Mesendoderm (in vitro differentiated cells): ENCODE data around the gene BTBD3.

Experiments
- DNase-seq: peaks from one replicate; pipeline ENCODE4 v3.0.0; 2013
- H2AK5ac ChIP-seq: 2 replicates; pipeline ENCODE4 v1.6.1; 2013; ENCODE audit warnings: low read length, inconsistent platforms
- H2BK120ac ChIP-seq: 2 replicates; pipeline ENCODE4 v1.6.1; 2013; ENCODE audit warnings: low read depth, mild to moderate bottlenecking, low read length, moderate library complexity, mixed read lengths
- H2BK15ac ChIP-seq: replicated peaks from 2 replicates; pipeline ENCODE4 v1.6.1; 2013; ENCODE audit warnings: low read depth, mild to moderate bottlenecking, moderate library complexity
- H2BK5ac ChIP-seq: 2 replicates; pipeline ENCODE4 v1.6.1; 2013; ENCODE audit warnings: low read length, inconsistent platforms
- H3K18ac ChIP-seq: 2 replicates; pipeline ENCODE4 v1.6.1; 2013; ENCODE audit warnings: mild to moderate bottlenecking, low read length, mixed read lengths
- H3K23ac ChIP-seq: one replicate; pipeline ENCODE4 v1.6.1; 2013; ENCODE audit warnings: low read length
- H3K27ac ChIP-seq: 2 replicates; pipeline ENCODE4 v1.5.1; 2013; ENCODE audit warnings: low read depth, mild to moderate bottlenecking, inconsistent platforms, low read length, moderate library complexity
- H3K27me3 ChIP-seq: 2 replicates; pipeline ENCODE4 v1.6.1; 2013; ENCODE audit warnings: low read length, control low read depth, mild to moderate bottlenecking, inconsistent platforms; ENCODE audit not compliant: insufficient read depth, poor library complexity
- H3K36me3 ChIP-seq: 2 replicates; pipeline ENCODE4 v1.6.1; 2013; ENCODE audit warnings: low read length, inconsistent platforms; ENCODE audit not compliant: control insufficient read depth, insufficient read depth
- H3K4ac ChIP-seq: one replicate; pipeline ENCODE4 v1.6.1; 2013; ENCODE audit warnings: low read depth, mild to moderate bottlenecking, low read length, moderate library complexity
- H3K4me1 ChIP-seq: 2 replicates; pipeline ENCODE4 v1.6.1; 2013; ENCODE audit warnings: low read depth, low read length, inconsistent platforms; ENCODE audit not compliant: control insufficient read depth
- H3K4me2 ChIP-seq: 2 replicates; pipeline ENCODE4 v1.6.1; 2013; ENCODE audit warnings: low read length
- H3K4me3 ChIP-seq: 2 replicates; pipeline ENCODE4 v1.5.1; 2013; ENCODE audit warnings: mild to moderate bottlenecking, low read length
- H3K56ac ChIP-seq: one replicate; pipeline ENCODE4 v1.6.1; 2013; ENCODE audit warnings: low read length
- H3K79me1 ChIP-seq: 2 replicates; pipeline ENCODE4 v1.6.1; 2013; ENCODE audit warnings: low read length, inconsistent platforms
- H3K79me2 ChIP-seq: 2 replicates; pipeline ENCODE4 v1.6.1; 2013; ENCODE audit warnings: mild to moderate bottlenecking, low read length; ENCODE audit not compliant: control insufficient read depth, insufficient read depth
- H3K9ac ChIP-seq: 2 replicates; pipeline ENCODE4 v1.6.1; 2013; ENCODE audit warnings: low read length, inconsistent platforms
- H4K5ac ChIP-seq: one replicate; pipeline ENCODE4 v1.6.1; 2013; ENCODE audit warnings: low read length
- H4K8ac ChIP-seq: one replicate; pipeline ENCODE4 v1.6.1; 2013; ENCODE audit warnings: low read depth, mild to moderate bottlenecking, control low read depth, low read length, moderate library complexity
- WGBS: extraction: QIAGEN DNeasy Blood & Tissue Kit; methylation state at CpG from one replicate; pipeline ENCODE4 v1.1.7; 2013; ENCODE audit warnings: low lambda C conversion rate, missing lambda C conversion rate; ENCODE audit not compliant: insufficient coverage; ENCODE audit errors: extremely low coverage; 5-methylcytosine and 5-hydroxymethylcytosine counted together

BTBD3 gene

DNA sequence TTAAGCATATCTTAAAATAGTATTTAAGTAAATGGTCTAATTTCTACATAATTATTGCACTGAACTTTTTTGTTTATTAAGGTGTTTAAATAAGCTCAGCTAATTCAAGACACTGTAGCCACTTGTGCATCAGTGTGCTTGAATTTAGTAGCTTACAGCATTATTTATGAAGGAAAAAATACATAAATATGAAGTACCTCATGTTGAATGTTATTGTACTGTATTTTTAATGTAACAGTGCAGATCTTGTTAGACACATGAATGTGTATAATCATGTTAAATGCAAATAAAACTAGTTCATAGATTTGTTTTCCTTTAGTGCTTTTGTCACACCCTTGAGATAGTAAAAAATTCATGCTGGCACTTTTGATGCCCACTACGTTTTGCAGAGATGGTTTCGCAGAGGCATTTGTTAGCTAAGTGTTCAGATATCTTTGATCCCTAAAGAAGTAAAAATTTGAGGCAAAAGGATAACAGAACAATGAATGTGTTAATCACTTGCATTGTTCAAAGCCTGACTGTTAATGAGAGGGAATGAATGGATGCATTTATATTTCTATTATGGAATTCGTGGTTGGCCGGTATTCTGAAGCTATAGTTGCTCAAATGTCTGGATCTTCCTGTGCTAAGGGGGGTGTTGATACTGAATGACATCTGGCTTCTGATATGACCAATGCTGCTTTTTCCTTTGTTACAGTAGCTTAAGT is 8.8 kb downstream of the BTBD3 start:
- no peak overlapping the region for H3K27ac ChIP-seq
- H3K79me1 ChIP-seq: peaks cover 1% of the 10 kb centered on the region
- H3K23ac ChIP-seq: no peak overlapping the region
- H3K4me1 ChIP-seq: no peaks in the 10 kb centered on the region
- H4K8ac ChIP-seq: no peak overlapping the region
- H3K36me3 ChIP-seq: peaks cover 3% of the 10 kb centered on the region
- DNase-seq: no peak
- H3K9ac ChIP-seq: no peak overlapping the region
- H2AK5ac ChIP-seq: no peak overlapping the region
- no peak overlapping the region for H2BK15ac ChIP-seq
- H3K18ac ChIP-seq: no peak overlapping the region
- H4K5ac ChIP-seq: no peak overlapping the region
- H2BK5ac ChIP-seq: no peak overlapping the region
- no peaks in the 10 kb centered on the region for H3K27me3 ChIP-seq
- no peak overlapping the region for H3K4ac ChIP-seq
- no peak overlapping the region for H3K4me2 ChIP-seq
- no CpG with 5 or more reads among the region's 4 CpGs for WGBS
- H2BK120ac ChIP-seq: no peak overlapping the region
- H3K79me2 ChIP-seq: no peaks in the 10 kb centered on the region
- H3K56ac ChIP-seq: no peak overlapping the region
- H3K4me3 ChIP-seq: no peak overlapping the region

DNA sequence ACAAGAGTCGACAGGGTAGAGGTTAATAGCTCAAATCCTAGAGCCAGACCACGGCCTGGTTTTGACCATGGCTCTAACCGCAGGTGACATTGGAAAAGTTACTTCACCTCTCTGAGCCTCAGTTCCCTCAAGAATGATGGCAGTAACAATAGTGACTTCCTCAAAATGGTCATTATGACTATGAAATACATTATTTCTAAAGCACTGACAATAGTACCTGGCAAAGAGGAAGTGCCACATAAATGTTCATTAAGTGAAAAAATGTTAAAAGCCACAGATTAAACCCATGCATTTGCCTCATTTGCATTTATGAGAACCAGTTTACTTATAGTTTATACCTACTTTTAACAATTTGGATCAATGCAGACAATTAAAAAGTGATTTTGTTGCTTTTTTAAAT is 12.3 kb downstream of the BTBD3 start:
- WGBS: no CpG with 5 or more reads among the region's 3 CpGs
- no peak overlapping the region for H3K4me2 ChIP-seq
- no peak overlapping the region for H2BK120ac ChIP-seq

DNA sequence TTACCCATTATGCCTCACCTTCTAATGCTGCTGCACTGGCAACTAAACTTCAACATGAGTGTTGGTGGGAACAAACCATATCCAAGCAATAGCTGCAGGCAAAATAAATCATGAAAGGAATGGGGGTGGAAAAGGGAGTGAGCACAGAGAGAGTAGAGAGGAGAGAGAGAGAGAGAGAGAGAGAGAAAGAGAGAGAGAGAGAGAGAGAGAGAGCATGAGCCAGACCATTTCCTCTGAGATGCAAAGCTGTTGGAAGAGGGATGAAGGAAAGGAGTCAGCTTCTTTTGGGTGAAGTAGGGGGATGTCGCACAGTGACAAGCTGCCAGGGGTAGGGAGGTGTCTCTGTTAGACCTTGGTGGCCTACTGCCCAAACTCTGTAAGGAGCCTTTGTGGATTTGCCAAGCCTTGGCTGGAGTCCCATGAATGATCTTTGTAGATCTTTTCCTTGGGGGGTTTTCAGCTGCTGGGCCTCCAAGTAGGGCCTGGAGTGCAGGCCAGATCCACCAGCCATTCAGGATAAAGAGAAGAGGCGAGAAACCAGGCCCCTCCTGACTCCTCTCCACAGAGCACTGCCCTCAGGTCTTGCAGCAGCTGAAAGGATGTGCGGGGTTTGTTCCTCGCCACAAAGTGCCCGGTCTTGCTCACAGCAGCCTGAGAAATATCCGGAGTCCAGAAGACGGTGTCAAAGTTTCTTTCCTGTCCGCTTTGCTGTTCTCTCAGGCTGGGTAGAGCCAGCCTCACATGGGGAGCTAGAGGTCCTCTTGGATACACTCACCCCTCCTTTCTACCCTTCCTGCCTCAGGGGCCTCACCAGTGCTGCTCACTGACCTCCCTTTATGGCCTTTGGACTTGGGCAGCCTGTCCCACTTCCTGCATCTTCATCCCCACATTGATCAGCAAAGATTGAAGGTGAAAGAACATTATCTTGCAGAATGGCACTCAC is 17.8 kb downstream of the BTBD3 start:
- no peak for DNase-seq
- Histone ChIP-seq H4K5ac (no peak overlapping the region), H3K27me3 (no peaks in the 10 kb centered on the region), H3K4me3 (no peak overlapping the region), H3K56ac (no peak overlapping the region), H2BK15ac (no peak overlapping the region), H3K27ac (no peak overlapping the region), H3K4ac (no peak overlapping the region), H3K23ac (no peak overlapping the region), H2BK5ac (no peak overlapping the region), H4K8ac (no peak overlapping the region), H2BK120ac (no peak overlapping the region), H3K9ac (no peak overlapping the region), H3K4me2 (no peak overlapping the region), H3K36me3 (no peaks in the 10 kb centered on the region), H3K4me1 (no peaks in the 10 kb centered on the region), H3K18ac (no peak overlapping the region), H3K79me1 (no peaks in the 10 kb centered on the region), H2AK5ac (no peak overlapping the region), H3K79me2 (no peaks in the 10 kb centered on the region)
- WGBS: no CpG with 5 or more reads among the region's 8 CpGs

More for the DNA sequence above, 12.3 kb downstream of the BTBD3 start:
- no peaks in the 10 kb centered on the region for H3K27me3 ChIP-seq
- no peak overlapping the region for H4K5ac ChIP-seq
- H3K4me1 ChIP-seq: no peaks in the 10 kb centered on the region
- no peak overlapping the region for H4K8ac ChIP-seq
- H3K27ac ChIP-seq: no peak overlapping the region
- H2BK15ac ChIP-seq: no peak overlapping the region
- no peak overlapping the region for H3K23ac ChIP-seq
- no peak overlapping the region for H2AK5ac ChIP-seq
- DNase-seq: no peak
- no peaks in the 10 kb centered on the region for H3K79me1 ChIP-seq
- H3K79me2 ChIP-seq: no peaks in the 10 kb centered on the region
- no peak overlapping the region for H3K18ac ChIP-seq
- no peak overlapping the region for H2BK5ac ChIP-seq
- no peak overlapping the region for H3K4me3 ChIP-seq
- H3K9ac ChIP-seq: no peak overlapping the region
- H3K36me3 ChIP-seq: no peaks in the 10 kb centered on the region
- H3K4ac ChIP-seq: no peak overlapping the region
- no peak overlapping the region for H3K56ac ChIP-seq

DNA sequence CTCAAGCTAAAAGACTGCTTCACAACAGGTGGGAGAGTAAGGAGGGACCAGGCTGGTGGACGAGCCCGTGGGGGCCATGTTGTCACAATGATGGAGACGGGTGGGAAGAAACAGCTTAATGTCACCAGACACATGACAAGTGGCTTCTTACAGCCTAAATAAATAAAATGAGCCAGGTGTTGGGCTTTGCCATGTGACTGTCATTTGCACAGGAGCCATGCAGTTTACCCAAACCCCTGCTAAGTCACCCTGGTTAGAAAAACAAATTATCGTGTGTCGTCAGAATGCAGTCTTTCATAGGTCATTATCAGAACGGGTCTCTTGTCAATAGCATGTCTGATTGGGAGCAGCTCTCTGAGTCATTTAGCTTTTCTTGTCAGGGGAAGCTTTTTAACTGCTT is 18.5 kb downstream of the BTBD3 start:
- H3K9ac ChIP-seq: no peak overlapping the region
- H3K4me3 ChIP-seq: no peak overlapping the region
- H3K79me1 ChIP-seq: no peaks in the 10 kb centered on the region
- no peak overlapping the region for H3K23ac ChIP-seq
- no peak overlapping the region for H4K8ac ChIP-seq
- no peak overlapping the region for H3K18ac ChIP-seq
- H2AK5ac ChIP-seq: no peak overlapping the region
- no peaks in the 10 kb centered on the region for H3K79me2 ChIP-seq
- no peak overlapping the region for H3K4me2 ChIP-seq
- no peak overlapping the region for H3K56ac ChIP-seq
- H2BK15ac ChIP-seq: no peak overlapping the region
- WGBS: no CpG with 5 or more reads among the region's 6 CpGs
- H4K5ac ChIP-seq: no peak overlapping the region
- no peaks in the 10 kb centered on the region for H3K4me1 ChIP-seq
- no peak overlapping the region for H3K27ac ChIP-seq
- H3K4ac ChIP-seq: no peak overlapping the region
- peak; percentile 15 for DNase-seq
- no peak overlapping the region for H2BK120ac ChIP-seq
- no peak overlapping the region for H2BK5ac ChIP-seq
- no peaks in the 10 kb centered on the region for H3K36me3 ChIP-seq
- no peaks in the 10 kb centered on the region for H3K27me3 ChIP-seq

DNA sequence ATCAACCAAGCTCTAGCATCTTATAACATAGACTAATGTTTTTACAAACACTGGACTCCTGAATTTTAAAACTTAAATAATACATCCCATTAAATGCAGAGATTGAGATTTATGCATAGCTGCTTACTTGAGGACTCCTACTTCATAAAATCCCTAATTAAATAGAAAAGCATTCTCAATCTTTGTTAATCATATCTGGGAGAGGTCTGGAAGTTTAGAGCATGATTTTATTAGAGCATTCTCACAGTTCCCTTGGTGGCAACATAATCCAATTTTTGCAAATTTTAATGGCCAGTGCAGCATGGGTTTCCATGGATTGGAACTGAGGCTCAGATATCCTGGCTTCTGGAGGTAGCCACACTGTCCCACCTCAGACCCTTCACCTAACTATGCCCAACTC is 19.5 kb downstream of the BTBD3 start:
- no peak for DNase-seq
- no peak overlapping the region for H2BK120ac ChIP-seq
- H3K79me1 ChIP-seq: no peaks in the 10 kb centered on the region
- no peak overlapping the region for H3K18ac ChIP-seq
- H4K8ac ChIP-seq: no peak overlapping the region
- H3K56ac ChIP-seq: no peak overlapping the region
- H2AK5ac ChIP-seq: no peak overlapping the region
- H3K4ac ChIP-seq: no peak overlapping the region
- no peak overlapping the region for H2BK15ac ChIP-seq
- no peaks in the 10 kb centered on the region for H3K36me3 ChIP-seq
- no peak overlapping the region for H3K9ac ChIP-seq
- H3K4me1 ChIP-seq: no peaks in the 10 kb centered on the region
- no peaks in the 10 kb centered on the region for H3K79me2 ChIP-seq
- no peak overlapping the region for H3K27ac ChIP-seq
- H3K4me3 ChIP-seq: no peak overlapping the region
- no peak overlapping the region for H2BK5ac ChIP-seq
- H3K27me3 ChIP-seq: no peaks in the 10 kb centered on the region
- H4K5ac ChIP-seq: no peak overlapping the region
- no peak overlapping the region for H3K23ac ChIP-seq
- no peak overlapping the region for H3K4me2 ChIP-seq
